ELF-1 (cell line): ENCODE results near the gene DPP10.

Experiments
- DNase-seq: peaks from one replicate; pipeline ENCODE4 v3.0.0-alpha.2; 2016; ENCODE audit warnings: low read depth, low spot score

DPP10 gene

DNA sequence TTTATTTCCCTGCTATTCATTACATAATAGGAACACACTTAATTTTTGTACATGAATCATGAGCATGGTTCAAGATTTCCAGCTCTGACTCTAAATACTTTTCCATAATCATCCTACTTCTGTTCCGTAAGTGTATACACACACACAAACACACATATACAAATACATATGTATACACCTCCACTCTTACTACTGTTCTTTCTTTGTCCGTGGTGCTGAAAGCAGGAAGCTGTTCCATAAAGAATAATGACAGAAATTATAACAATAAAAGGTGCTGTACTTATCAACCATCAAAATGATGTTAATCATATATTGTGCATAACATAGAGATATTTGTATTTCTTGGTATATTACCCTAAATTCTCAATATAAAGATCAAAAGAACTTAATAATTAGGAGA, 776.9 kb downstream of the DPP10 start:
- DNase-seq: no peak

DNA sequence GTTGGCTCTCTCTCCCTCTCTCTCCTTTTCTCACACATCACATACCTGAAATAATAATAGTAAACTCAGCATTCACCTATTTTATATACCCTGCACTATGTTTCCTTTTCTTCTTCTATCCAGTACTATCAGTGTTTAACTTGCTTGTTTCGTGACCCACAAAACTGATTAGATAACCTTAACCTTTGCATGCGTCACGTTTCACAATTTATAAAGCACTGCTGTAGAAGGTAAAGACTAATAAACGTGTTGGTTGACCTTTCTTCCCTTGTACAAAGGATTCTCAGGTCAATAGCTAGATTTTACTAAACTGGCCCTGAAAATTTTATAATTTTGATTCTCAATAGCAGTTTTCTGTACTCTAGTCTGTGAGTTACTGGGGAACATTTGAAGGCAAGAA, 791.7 kb downstream of the DPP10 start:
- DNase-seq: no peak

DNA sequence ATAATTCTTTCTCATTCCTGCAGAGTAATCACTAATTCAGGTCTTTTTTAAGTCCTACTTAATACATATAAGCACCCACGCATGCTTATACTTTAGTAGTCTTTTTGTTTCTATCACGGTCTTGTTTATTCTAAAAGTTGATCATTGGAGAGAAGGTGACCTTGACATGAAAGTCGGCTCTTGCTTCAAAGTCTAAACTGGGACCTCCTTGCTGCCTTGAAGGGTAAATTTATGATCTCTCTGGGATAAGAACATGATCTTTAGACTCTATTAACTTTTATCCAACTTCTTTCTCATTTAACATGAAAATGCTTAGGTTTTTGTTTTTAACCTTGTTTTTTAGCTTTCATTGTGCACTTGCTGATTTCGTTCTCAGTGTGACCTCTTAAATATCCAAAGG, 792.3 kb downstream of the DPP10 start:
- no peak for DNase-seq

DNA sequence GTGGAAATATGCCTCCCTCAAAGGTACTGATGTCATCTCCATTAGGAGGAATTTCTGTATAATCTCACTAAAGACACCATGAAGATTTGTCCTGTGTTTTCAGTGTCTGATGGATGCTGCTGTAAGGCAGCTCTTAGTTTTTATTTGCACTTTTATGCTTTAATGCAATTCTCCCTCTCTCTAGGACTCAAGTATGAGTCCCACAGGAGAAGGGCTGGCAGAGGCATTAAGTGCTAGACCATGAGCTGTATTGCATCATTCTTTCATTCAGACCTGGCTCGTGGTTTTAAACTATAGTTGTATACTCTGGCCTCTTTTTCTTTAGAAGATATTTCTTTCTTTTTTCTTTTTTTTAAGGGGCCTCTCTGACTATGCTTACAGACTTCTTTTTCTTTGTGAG, 805.6 kb downstream of the DPP10 start:
- no peak for DNase-seq

DNA sequence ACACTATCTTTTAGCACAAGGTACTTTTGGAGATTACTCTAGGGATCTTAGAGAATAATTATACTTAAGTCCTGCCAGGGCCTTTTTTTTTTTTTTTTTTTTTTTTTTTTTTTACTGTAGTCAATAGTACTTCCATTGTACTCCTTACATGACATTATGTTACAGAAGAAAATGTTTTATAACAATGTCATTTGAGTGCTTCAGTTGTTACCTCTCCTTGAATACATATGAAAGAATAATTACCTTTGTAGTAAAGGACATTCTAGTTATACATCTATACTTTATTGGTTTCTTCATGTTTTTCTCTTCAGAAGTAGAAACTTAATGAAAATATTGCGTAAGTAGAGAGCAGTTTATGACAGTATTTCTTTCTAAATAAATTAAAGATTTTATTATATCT, 834.9 kb downstream of the DPP10 start:
- DNase-seq: no peak

DNA sequence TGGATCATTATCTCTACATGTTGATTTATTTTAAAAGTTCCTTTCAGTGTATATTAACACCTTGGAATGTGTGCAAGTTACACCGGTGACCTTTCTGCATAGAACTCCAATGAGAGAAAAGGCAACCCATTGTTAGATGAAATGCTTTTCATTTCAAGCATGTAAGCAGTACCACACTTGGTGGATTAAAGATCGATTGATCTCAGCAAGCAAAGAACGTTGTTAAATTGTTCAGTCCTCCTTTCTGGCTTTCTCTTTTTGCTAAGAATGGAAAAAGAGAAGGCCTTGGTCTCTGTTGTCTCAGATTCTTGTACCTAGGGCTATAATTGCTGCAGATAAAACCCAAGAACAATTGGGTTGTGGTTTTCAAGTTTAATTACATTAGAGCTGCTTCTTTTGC, 843.0 kb downstream of the DPP10 start:
- DNase-seq: no peak

DNA sequence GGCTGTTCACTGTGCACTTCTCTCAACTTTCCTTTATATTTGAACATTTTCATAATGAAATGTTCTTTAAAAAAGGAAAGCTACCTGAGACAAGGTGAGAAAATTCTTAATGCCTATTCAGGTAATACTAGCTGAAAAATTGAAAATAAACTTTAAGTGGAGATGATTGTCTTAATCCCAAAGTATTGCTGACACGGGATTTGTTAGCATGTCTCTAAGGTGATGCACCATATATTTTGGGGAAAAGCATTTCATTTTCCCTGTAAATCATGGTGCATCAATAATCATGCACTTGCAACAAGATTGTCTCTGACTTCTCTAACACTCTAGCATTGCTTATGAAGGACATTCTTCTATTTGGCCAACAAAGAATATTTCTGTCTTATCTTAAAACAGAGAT, 848.0 kb downstream of the DPP10 start:
- no peak for DNase-seq

DNA sequence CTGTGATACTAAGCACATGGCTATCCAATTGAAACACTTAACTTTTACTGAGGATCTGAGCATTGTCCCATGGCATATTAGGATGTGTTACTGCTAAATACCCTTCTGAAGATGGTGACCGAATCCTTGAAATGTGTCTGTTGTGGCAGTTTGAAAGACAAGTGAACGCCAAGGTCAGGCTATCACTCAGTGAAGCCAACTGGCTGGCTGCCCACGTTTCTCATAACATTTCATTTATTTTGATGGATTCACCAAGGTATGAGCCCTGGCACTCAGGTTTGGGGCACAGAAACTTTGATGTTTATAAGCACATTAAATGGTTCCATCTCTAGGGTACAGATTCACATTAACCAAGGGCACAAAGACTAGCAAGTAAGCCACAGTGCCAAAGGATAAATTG, 850.3 kb downstream of the DPP10 start:
- no peak for DNase-seq

DNA sequence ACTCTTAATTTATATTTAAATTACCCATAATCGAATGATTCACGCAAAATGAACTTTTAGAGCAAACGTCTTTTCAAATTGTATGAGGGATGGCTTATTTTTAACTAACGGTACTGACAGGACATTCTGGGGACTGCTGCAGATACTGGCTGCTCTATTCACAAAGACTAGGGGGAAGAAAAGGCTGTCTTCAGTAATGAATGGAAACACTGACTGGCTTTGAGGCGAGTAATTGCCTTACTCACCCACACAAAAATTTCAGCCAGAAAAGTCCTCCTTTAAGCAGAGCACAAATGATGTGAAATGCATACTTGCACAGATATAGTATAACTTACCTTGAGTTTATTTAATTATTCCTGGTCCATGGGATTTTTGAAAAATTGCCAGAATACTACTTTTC, 852.6 kb downstream of the DPP10 start:
- no peak for DNase-seq

DNA sequence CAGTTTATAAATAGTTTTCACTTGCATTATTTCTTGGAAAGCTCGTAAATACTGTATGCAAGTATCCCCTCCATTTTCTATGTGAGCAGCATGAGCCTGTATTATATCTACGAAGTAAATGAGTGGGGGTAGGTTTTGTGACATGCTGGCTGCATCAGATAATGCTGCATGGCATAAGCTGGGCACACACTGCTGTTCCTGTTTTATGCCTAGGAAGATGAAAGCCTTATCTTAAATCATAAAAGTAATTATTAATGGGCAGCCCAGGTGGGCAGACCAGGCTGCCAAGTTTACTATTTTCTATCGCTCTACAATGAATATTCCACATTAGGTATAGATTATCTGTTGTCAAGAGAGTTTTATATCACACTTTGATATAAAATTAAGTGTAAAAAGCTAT, 854.6 kb downstream of the DPP10 start:
- DNase-seq: no peak

DNA sequence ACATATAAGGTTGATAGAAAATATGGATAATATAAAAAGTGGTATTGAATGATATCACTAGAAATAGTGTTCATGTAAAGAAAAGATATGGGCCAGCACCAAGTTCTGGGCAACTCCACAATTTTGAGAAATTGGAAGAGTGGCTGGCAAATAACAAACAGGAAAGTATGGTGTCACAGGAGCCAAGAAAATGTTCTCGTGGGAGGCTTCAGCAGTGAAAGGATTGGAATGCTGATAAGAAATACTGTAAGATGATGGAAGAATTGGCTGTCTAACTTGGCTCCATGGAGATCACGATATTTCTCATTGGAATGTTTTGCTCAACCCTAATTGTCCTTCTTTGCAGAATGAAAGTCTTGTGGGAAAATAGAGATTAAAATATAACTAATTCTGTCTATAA, 856.8 kb downstream of the DPP10 start:
- no peak for DNase-seq

DNA sequence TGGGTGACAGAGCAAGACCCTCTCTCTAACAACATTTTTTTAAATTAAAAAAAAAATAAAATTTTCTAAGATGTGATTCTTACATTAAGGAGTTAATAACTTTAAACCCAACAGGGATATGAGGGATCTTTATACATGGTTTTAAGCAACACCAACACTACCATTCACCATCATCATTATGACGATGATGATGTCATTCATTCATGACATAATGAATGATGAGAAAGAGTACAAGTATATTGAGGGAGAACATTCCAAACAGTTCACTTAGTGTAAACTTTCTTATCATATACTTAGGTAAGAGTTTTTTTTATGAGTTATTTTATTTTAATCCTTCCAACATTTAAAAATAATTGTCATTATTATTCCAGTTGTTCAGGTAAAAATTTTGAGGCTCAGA, 863.3 kb downstream of the DPP10 start:
- DNase-seq: no peak

DNA sequence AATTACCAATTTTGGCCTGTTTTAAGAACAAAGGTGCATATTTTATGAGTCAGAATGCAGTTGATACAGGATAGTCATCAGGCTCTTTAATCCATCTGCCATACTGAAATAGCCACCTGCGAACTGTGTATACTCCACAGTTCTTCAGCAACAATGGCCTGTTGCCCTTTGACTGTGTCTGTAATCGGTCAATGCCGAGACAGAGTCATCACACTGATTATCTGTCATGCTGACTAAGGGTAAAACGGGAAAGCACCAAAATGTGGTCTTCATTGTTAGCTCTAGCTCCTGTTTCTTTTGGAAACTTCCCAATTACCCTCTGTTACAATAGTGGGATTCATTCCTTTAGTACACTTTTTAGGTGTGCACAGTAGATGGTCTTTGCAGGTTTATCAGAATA, 871.7 kb downstream of the DPP10 start:
- DNase-seq: no peak

DNA sequence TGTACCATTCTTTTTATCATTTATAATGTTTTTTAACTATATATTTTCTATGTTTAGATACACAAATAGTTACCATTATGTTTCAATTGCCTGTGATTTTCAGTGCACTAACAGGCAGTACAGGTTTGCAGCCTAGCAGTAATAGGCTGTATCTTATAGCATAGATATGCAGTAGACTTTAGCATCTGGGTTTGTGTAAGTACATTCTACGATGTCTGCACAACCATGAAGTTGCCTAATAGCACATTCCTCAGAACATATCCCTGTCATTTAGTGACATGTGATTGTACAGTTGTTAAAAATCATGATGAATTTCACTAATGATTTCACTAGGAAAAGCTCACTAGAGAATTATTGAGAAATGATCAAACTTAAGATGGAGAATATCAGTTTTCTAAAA, 884.6 kb downstream of the DPP10 start:
- DNase-seq: no peak

DNA sequence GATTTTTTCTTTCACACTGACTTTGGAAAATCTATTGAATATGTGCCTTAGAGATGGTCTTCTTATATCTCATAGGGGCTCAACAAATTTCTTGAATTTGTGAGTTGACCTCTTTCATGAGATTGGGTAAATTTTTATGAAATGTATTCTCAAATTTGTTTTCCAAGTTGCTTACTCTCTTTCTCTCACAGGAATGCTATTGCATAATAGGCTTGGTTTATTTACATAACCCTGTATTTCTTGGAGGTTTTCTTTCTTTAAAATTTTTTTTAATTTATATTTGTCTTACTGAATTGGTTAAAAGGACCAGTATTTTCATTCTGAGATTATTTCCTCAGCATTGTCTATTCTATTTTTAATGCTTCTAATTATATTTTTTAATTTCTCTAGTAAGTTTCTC, 917.1 kb downstream of the DPP10 start:
- DNase-seq: no peak

DNA sequence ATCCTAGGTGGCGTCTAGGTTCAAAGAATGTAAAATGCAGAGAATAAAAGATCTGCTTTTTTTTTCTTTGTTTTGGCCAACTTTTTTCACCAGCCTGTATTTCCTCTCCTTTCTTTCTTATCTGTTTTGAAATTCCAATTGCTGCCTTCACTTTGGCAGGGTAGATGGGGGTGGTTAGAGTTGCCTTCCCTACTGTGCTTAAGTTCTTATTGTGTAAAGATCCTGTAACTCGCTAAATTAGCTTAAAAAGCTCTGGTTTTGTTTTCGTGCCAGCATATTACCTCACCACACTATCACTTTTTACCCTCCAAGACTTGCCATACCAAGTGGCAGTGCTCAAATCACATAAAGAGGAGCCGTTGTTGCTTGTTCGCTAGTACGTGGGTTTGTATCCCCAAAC, 921.7 kb downstream of the DPP10 start:
- DNase-seq: peak; percentile 12

DNA sequence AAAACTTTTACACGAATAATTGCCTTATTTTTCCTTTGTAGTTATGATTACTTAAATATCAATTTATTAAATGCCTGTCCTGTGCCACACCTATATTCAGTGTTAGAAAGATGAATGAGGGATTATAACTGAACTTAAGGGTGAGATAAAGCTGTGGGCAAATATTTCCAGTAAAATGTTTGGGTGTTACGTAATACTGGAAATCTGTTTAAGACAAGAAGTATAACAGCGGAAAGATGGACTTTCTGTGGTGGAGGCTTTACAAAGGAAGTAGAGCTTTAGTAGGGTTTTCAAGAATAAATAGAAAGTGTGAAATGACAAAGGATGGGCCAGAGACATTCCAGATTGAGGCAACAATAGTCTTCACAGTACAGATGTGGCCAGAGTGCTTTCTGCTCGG, 927.0 kb downstream of the DPP10 start:
- no peak for DNase-seq

DNA sequence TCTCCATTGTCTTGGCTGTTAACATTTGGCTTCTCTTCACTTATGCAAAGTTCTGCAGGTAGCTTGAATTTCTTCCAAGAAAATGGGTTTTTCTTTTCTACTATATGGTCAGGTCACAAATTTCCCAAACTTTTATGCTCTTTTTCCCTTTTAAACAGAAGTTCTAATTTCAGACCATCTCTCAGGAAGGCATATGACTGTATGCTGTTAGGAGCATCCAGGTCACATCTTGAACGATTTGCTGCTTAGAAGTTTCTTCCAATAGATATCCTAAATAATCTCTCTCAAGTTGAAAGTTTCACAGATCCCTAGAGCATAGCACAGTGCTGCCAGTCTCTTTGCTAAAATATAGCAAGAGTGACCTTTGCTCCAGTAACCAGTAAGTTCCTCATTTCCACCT, 932.5 kb downstream of the DPP10 start:
- no peak for DNase-seq

DNA sequence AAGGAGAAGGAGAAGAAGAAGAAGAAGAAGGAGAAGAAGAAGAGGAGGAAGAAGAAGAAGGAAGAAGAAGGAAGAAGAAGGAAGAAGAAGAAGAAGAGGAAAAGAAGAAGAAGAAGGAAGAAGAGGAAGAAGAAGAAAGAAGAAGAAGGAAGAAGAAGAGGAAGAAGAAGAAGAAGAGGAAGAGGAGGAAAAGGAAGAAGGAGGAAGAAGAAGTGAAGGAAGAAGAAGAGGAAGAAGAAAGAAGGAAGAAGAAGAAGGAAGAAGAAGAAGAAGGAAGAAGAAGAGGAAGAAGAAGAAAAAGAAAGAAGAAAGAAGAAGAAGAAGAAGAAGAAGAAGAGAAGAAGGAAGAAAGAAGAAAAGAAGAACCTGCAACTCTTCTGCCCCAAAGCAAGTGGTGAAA, 942.0 kb downstream of the DPP10 start:
- no peak for DNase-seq

DNA sequence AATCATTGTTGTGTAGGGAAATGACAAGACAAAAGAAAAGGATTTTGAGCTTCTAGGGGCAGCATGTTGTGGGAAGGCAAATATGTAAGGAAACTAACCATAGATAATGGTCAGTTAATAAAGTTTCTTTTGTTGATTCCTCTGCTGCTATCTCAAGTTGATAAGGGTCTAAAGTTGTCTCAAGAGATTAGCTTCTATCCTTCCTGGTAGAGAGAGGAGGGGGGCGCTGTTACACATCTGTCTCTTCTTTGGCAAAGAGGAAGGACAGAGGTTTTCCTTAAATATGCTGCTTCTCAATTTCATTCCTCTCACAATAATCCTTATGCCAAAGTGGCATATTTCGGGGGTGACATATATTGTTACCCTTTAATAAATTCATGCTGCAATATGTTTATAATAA, 944.0 kb downstream of the DPP10 start:
- no peak for DNase-seq

DNA sequence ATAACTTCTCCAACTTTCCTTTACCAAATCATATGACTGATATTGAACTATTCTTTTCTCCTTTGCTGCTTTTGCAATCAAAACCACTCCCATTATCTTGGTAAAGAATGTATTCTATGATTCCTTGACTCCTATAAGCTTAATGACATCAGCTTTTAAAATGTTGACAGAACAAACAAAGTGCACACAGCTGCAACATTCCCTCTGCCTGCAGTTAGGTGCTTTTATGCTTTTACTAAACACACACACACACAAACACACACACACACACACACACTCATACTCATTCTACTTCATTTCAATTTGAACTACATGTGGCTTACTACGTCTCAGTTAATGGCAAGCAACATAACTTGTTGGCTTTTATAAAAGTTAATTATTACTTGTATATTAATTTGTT, 946.6 kb downstream of the DPP10 start:
- DNase-seq: no peak

DNA sequence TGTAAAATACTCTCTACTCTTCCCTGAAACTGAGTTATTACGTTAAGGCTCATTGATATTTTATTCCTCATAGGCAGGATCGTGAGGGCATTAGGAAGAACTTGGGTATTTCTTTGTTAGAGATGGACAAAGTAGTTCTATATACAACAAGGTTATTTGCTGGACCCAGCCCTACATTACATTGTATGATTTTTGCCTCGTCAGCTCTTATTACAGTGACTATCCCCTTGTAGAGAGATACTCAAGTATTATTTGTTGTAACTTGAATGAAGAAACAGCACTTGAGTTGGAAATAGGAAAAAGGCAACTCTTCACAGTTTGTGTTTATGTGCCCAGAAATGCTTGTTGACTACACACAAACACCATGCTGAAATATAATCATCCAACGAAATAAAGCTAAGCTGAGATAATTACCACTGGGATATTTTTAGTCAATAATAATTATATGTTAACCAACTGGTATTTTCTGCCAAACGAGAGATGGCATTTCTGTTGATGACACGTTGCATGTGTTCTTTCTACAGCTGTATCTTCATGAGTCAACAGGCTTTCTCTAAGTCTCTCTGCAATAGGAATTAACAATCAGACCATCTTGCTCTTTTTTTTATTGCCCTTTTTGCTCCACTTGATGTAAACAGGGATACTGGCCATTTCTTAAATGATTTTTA, 947.6 kb downstream of the DPP10 start:
- no peak for DNase-seq

DNA sequence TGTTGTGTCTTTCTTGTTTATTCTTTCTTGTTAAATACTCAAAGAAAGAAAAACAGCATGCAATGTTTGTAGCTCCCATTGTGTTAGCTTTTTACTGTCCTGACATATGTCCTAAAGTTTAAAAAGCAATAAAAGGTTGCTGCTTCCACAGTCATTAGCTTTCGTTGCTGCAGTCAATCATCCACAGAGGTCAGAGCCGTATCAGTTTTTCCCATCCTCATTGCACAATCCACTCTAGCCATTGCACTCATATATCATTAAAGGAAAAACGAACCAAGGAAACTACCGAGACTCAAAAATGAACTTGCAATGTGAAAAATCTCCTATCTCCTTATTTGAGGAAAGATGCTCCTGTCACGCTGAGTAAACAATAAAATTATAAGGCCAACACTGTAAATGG, 954.1 kb downstream of the DPP10 start:
- DNase-seq: no peak

DNA sequence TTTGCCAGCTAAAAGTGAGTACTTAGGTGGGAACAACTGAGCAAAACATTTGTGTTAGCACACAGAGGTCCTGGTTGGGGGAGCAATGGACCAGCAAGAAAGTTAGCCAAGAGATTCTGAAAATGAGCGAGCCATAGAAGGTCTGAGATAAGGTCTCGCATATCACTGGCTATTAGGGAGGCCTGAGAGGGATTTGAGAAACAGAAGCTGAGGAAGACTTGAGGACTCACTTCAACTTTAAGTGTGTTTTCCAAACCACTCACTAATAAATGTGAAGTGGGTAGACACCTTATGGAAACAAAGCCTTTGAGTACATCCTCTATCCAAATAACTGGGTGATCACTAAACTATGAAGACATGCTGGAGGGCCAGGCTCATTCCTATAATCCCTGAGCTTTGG, 958.5 kb downstream of the DPP10 start:
- DNase-seq: no peak
